IPS-18c (cell line): ENCODE measurements around the gene SPN.
"Not testable (repeated sequence)": the region's sequence is repeated elsewhere in the genome, so short reads cannot be mapped to it uniquely, and the experiment has no call there.

Experiments used
- H3K4me3 ChIP-seq: 2 replicates; pipeline ENCODE4 v1.7.0; 2013; ENCODE audit warnings: low read depth, mild to moderate bottlenecking, low read length, moderate library complexity; ENCODE audit not compliant: insufficient read depth
- H3K9me3 ChIP-seq: one replicate; pipeline ENCODE4 v1.6.1; 2013; ENCODE audit warnings: mild to moderate bottlenecking, low read length, moderate library complexity; ENCODE audit not compliant: control insufficient read depth, insufficient read depth

Gene SPN

GRCh38 chr16:29643596-29643995, 19.5 kb upstream of the SPN start:
- Histone ChIP-seq H3K9me3 (peaks cover 2% of the 10 kb centered on the region), H3K4me3 (no peak overlapping the region)

GRCh38 chr16:29644338-29644857, 18.6 kb upstream of the SPN start:
- Histone ChIP-seq H3K4me3 (no peak overlapping the region), H3K9me3 (peaks cover 2% of the 10 kb centered on the region)

GRCh38 chr16:29644973-29645693, 17.9 kb upstream of the SPN start:
- no peak overlapping the region for H3K4me3 ChIP-seq
- H3K9me3 ChIP-seq = peaks cover 2% of the 10 kb centered on the region

- Histone ChIP-seq H3K9me3 (peaks cover 2% of the 10 kb centered on the region), H3K4me3 (no peak overlapping the region)
Measured at GRCh38 chr16:29645694-29646187, 17.3 kb upstream of the SPN start.

- H3K9me3 ChIP-seq = peaks cover 2% of the 10 kb centered on the region
- no peak overlapping the region for H3K4me3 ChIP-seq
Measured at GRCh38 chr16:29646947-29647346, 16.1 kb upstream of the SPN start.

- Histone ChIP-seq H3K4me3 (no peak overlapping the region), H3K9me3 (no peaks in the 10 kb centered on the region)
Measured at GRCh38 chr16:29649588-29650494, 13.2 kb upstream of the SPN start.

GRCh38 chr16:29650771-29651170, 12.3 kb upstream of the SPN start:
- Histone ChIP-seq H3K9me3 (no peaks in the 10 kb centered on the region), H3K4me3 (no peak overlapping the region)

GRCh38 chr16:29651774-29652349, 11.2 kb upstream of the SPN start:
- no peaks in the 10 kb centered on the region for H3K9me3 ChIP-seq

GRCh38 chr16:29653471-29653870, 9.6 kb upstream of the SPN start:
- no peaks in the 10 kb centered on the region for H3K9me3 ChIP-seq
- no peak overlapping the region for H3K4me3 ChIP-seq

More at GRCh38 chr16:29651774-29652349, 11.2 kb upstream of the SPN start:
- no peak overlapping the region for H3K4me3 ChIP-seq

GRCh38 chr16:29653890-29654289, 9.2 kb upstream of the SPN start:
- H3K9me3 ChIP-seq, H3K4me3 ChIP-seq: not testable (repeated sequence)

GRCh38 chr16:29656688-29657523, 6.1 kb upstream of the SPN start:
- H3K9me3 ChIP-seq = no peaks in the 10 kb centered on the region
- no peak overlapping the region for H3K4me3 ChIP-seq

- no peaks in the 10 kb centered on the region for H3K9me3 ChIP-seq
Measured at GRCh38 chr16:29658705-29659104, 4.3 kb upstream of the SPN start.

GRCh38 chr16:29662000-29662728, 883 bp upstream of the SPN start:
- H3K9me3 ChIP-seq = no peaks in the 10 kb centered on the region
- no peak overlapping the region for H3K4me3 ChIP-seq

More at GRCh38 chr16:29658705-29659104, 4.3 kb upstream of the SPN start:
- H3K4me3 ChIP-seq = no peak overlapping the region

GRCh38 chr16:29662729-29663015, 375 bp upstream of the SPN start:
- Histone ChIP-seq H3K9me3 (no peaks in the 10 kb centered on the region), H3K4me3 (no peak overlapping the region)

GRCh38 chr16:29663807-29664090, 702 bp downstream of the SPN start:
- no peaks in the 10 kb centered on the region for H3K9me3 ChIP-seq
- H3K4me3 ChIP-seq = no peak overlapping the region

GRCh38 chr16:29664091-29664921, 1.3 kb downstream of the SPN start:
- Histone ChIP-seq H3K9me3 (no peaks in the 10 kb centered on the region), H3K4me3 (no peak overlapping the region)
